Parathyroid adenoma (tissue), 2 donors: ENCODE measurements around the gene GADD45G.

Source experiments
- H2AFZ ChIP-seq: fragments of 300-600 bp; sonication (generic); one replicate; pipeline ENCODE4 v1.7.0; 2017; ENCODE audit warnings: antibody characterized with exemption, mild to moderate bottlenecking
- H3K27ac ChIP-seq: fragments of 300-600 bp; sonication (generic); one replicate; pipeline ENCODE4 v1.7.0; 2017
- H3K27me3 ChIP-seq: fragments of 300-600 bp; sonication (generic); one replicate; pipeline ENCODE4 v1.7.0; 2017; ENCODE audit warnings: low read length; ENCODE audit not compliant: control insufficient read depth, insufficient read depth
- H3K36me3 ChIP-seq: fragments of 300-600 bp; sonication (generic); one replicate; pipeline ENCODE4 v1.7.0; 2017; ENCODE audit warnings: low read length; ENCODE audit not compliant: control insufficient read depth, insufficient read depth
- H3K4me1 ChIP-seq: fragments of 300-600 bp; sonication (generic); one replicate; pipeline ENCODE4 v1.7.0; 2017; ENCODE audit warnings: control low read depth
- H3K4me2 ChIP-seq: fragments of 300-600 bp; sonication (generic); one replicate; pipeline ENCODE4 v1.7.0; 2017; ENCODE audit warnings: low read length
- H3K4me3 ChIP-seq: fragments of 300-600 bp; sonication (generic); one replicate; pipeline ENCODE4 v1.7.0; 2017; ENCODE audit warnings: low read depth, low read length
- H3K79me2 ChIP-seq: fragments of 300-600 bp; sonication (generic); one replicate; pipeline ENCODE4 v1.7.0; 2017; ENCODE audit warnings: control low read depth
- H3K9ac ChIP-seq: fragments of 300-600 bp; sonication (generic); one replicate; pipeline ENCODE4 v1.7.0; 2017; ENCODE audit warnings: mild to moderate bottlenecking
- H3K9me3 ChIP-seq: fragments of 300-600 bp; sonication (generic); one replicate; pipeline ENCODE4 v1.7.0; 2017; ENCODE audit warnings: low read length; ENCODE audit not compliant: control insufficient read depth
- TF ChIP-seq, protein P1 (sequence below): fragments of 300-600 bp; sonication (generic); IDR thresholded peaks from one replicate; pipeline ENCODE4 v1.7.0; 2017; ENCODE audit warnings: antibody characterized with exemption, mild to moderate bottlenecking
- donor health status: primary hyperparathyroidism.

GADD45G gene

DNA sequence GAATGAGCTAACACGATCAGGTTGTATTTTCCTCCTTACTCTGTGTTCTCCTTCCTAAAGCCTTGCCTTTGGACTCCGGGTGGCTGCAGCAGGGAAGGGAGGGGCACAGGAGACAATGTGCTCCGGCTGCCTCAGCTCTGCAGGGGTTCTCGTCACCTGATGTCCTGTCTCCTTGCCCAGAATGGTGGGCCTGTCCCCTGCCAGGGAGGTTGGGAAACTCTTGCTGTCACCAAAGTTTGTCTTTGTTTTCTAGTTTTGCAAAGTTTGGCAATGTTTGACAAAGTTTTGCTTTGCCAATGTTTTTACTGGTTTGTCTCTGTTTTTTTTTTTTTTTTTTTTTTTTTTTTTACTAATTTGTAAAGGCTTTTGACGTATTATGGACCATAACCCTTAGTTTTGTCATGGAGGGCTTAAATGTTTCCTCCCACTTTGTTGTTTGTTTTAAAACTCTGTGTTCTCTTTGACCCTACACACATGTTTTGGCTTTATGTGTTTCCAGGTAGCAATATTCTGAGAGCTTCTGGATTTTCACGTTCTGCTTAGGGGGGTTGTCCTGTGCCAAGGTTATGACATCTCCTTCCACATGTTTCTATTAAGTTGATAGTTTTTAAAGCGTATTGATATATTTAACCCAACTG, 49.3 kb downstream of the GADD45G start:
- Histone ChIP-seq H3K9ac (no peak overlapping the region), H2AFZ (no peak overlapping the region), H3K4me3 (no peak overlapping the region), H3K79me2 (no peaks in the 10 kb centered on the region), H3K4me1 (peaks cover 5% of the 10 kb centered on the region), H3K36me3 (no peaks in the 10 kb centered on the region), H3K9me3 (no peaks in the 10 kb centered on the region), H3K4me2 (no peak overlapping the region), H3K27me3 (no peaks in the 10 kb centered on the region), H3K27ac (no peak overlapping the region)
- TF ChIP-seq, protein P1, sequence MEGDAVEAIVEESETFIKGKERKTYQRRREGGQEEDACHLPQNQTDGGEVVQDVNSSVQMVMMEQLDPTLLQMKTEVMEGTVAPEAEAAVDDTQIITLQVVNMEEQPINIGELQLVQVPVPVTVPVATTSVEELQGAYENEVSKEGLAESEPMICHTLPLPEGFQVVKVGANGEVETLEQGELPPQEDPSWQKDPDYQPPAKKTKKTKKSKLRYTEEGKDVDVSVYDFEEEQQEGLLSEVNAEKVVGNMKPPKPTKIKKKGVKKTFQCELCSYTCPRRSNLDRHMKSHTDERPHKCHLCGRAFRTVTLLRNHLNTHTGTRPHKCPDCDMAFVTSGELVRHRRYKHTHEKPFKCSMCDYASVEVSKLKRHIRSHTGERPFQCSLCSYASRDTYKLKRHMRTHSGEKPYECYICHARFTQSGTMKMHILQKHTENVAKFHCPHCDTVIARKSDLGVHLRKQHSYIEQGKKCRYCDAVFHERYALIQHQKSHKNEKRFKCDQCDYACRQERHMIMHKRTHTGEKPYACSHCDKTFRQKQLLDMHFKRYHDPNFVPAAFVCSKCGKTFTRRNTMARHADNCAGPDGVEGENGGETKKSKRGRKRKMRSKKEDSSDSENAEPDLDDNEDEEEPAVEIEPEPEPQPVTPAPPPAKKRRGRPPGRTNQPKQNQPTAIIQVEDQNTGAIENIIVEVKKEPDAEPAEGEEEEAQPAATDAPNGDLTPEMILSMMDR = no peak

DNA sequence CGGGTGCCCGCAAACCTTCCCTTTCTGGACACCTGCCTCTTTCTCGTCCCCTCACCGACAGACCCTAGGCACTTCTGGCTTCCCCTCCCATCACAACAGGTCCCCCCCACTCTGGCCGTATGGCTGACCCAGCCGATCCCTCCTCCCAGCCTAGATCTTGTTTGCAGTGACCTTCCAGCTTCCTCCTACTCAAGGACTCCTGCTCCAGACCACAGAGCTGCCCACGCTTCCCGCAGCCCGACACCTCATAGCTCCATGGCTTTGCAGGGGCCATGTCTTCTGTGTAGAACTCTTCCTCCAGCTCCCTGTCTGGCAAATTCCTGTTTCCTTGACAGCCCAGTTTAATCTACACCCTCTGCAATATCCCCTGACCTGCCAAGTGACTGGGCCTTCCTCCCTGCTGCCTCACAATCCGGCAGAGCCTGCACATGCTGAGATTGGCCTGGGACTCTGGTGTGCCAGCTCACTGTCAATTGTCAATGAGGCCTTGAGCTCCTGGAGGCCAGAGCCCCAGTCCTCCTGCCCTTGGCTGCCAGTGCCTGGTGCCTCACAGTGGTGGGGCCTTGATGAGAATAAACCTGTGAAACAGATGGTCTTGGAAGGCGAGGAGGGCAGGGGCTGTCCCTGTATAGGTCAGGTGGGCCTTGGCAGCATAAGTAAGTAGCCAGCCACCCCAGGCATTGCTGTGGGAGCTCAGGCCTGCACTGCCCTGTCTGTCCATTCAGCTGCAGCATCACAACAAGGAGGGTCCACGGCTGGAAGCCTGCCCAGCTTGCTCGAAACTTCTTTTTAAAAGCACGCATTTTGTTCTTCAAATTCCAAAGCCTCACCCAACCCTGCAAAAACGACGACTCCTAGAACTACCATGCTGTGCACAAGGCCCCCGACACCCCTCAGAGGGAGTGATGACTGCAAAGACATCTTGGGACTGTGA, 50.5 kb downstream of the GADD45G start:
- Histone ChIP-seq H3K4me2 (no peak overlapping the region), H3K9me3 (no peaks in the 10 kb centered on the region), H3K27me3 (no peaks in the 10 kb centered on the region), H2AFZ (no peak overlapping the region), H3K79me2 (no peaks in the 10 kb centered on the region), H3K36me3 (no peaks in the 10 kb centered on the region), H3K27ac (no peak overlapping the region), H3K4me3 (no peak overlapping the region), H3K4me1 (peaks cover 5% of the 10 kb centered on the region), H3K9ac (no peak overlapping the region)
- TF ChIP-seq, protein P1 = no peak
